HL-60 (cell line): ENCODE measurements around the gene TNPO1.

Experiments
- CTCF ChIP-seq: IDR thresholded peaks from one replicate; pipeline ENCODE4 v1.5.1; 2011; ENCODE audit warnings: low read length, control low read depth, inconsistent platforms; ENCODE audit not compliant: insufficient read depth
- POLR2AphosphoS5 ChIP-seq: IDR thresholded peaks from 2 replicates; pipeline ENCODE4 v1.6.1; 2012; ENCODE audit warnings: low read depth

- TF ChIP-seq POLR2AphosphoS5, result no peak
- no peak for TF ChIP-seq CTCF
Measured at GRCh38 chr5:72829707-72830106, 13.2 kb downstream of the TNPO1 start.
